NCI-H524 treated with DMSO at 0.1 percent for 48 hours (cell line): ENCODE data around the gene RNF4.

ENCODE experiments used
- DNase-seq: peaks from one replicate; lab custom pipeline; 2025; lab: John Stamatoyannopoulos, UW

Gene RNF4

GRCh38 chr4:2437475-2438215 lies 31.3 kb upstream of the RNF4 start:
- no peak for DNase-seq

- no peak for DNase-seq
Observed at GRCh38 chr4:2438822-2439718, 29.8 kb upstream of the RNF4 start.

- DNase-seq = peak; percentile 17
Observed at GRCh38 chr4:2441393-2442174, 27.3 kb upstream of the RNF4 start.

- no peak for DNase-seq
Observed at GRCh38 chr4:2442175-2442993, 26.5 kb upstream of the RNF4 start.

- DNase-seq = no peak
Observed at GRCh38 chr4:2443061-2443730, 25.7 kb upstream of the RNF4 start.

GRCh38 chr4:2443956-2444740 lies 24.8 kb upstream of the RNF4 start:
- DNase-seq = no peak

- DNase-seq = no peak
Observed at GRCh38 chr4:2445130-2445529, 23.8 kb upstream of the RNF4 start.

- no peak for DNase-seq
Observed at GRCh38 chr4:2445571-2445970, 23.3 kb upstream of the RNF4 start.

- DNase-seq = no peak
Observed at GRCh38 chr4:2446656-2447564, 22.0 kb upstream of the RNF4 start.

GRCh38 chr4:2448589-2448988 lies 20.3 kb upstream of the RNF4 start:
- no peak for DNase-seq

GRCh38 chr4:2449051-2449450 lies 19.9 kb upstream of the RNF4 start:
- no peak for DNase-seq

- no peak for DNase-seq
Observed at GRCh38 chr4:2449511-2450392, 19.2 kb upstream of the RNF4 start.

- no peak for DNase-seq
Observed at GRCh38 chr4:2450394-2451035, 18.4 kb upstream of the RNF4 start.

GRCh38 chr4:2451036-2451520 lies 17.8 kb upstream of the RNF4 start:
- no peak for DNase-seq

- DNase-seq = no peak
Observed at GRCh38 chr4:2451821-2452785, 16.8 kb upstream of the RNF4 start.
